HS-27A (cell line): ENCODE results near the gene PALM.

Experiments
- DNase-seq: peaks from one replicate; pipeline ENCODE4 v3.0.0-alpha.2; 2012; ENCODE audit warnings: low read depth, missing footprints

Gene PALM

GRCh38 chr19:752652-753517 is 44.1 kb downstream of the PALM start:
- DNase-seq = peak; percentile 93

GRCh38 chr19:754530-754929 is 45.8 kb downstream of the PALM start:
- no peak for DNase-seq

- DNase-seq = no peak
These were observed 46.3 kb downstream of the PALM start for GRCh38 chr19:755063-755462.

GRCh38 chr19:756236-756635 is 47.5 kb downstream of the PALM start:
- no peak for DNase-seq

- no peak for DNase-seq
These were observed 48.3 kb downstream of the PALM start for GRCh38 chr19:756821-757688.

GRCh38 chr19:757811-758668 is 49.3 kb downstream of the PALM start:
- DNase-seq = no peak

- DNase-seq = no peak
These were observed 54.4 kb downstream of the PALM start for GRCh38 chr19:763181-763580.

- no peak for DNase-seq
These were observed 55.1 kb downstream of the PALM start for GRCh38 chr19:763869-764268.

- DNase-seq = no peak
These were observed 55.6 kb downstream of the PALM start for GRCh38 chr19:764301-764700.

- DNase-seq = no peak
These were observed 56.5 kb downstream of the PALM start for GRCh38 chr19:765179-765738.

- peak; percentile 51 for DNase-seq
These were observed 59.7 kb downstream of the PALM start for GRCh38 chr19:768424-768823.

- DNase-seq = no peak
These were observed 60.9 kb downstream of the PALM start for GRCh38 chr19:769616-770015.

GRCh38 chr19:771332-771785 is 62.6 kb downstream of the PALM start:
- DNase-seq = no peak

GRCh38 chr19:772063-772462 is 63.3 kb downstream of the PALM start:
- no peak for DNase-seq

- DNase-seq = no peak
These were observed 64.1 kb downstream of the PALM start for GRCh38 chr19:772730-773436.

- no peak for DNase-seq
These were observed 67.8 kb downstream of the PALM start for GRCh38 chr19:776549-776948.

GRCh38 chr19:778910-779653 is 70.3 kb downstream of the PALM start:
- no peak for DNase-seq

GRCh38 chr19:780935-781334 is 72.2 kb downstream of the PALM start:
- DNase-seq = no peak

- no peak for DNase-seq
These were observed 73.1 kb downstream of the PALM start for GRCh38 chr19:781800-782184.

GRCh38 chr19:782185-782877 is 73.6 kb downstream of the PALM start:
- peak; percentile 68 for DNase-seq
